GM12878 (cell line): ENCODE results near the gene NXPH1. TPM values are rescaled to one million over a fixed set of nuclear protein-coding genes. Genes with fewer than 3 reads are reported as not detected.

ENCODE experiments used
- ATAC-seq: fragments of 200-7000 bp; cut with Tn5 transposase; 3 replicates; pipeline ENCODE4 v1.9.1; 2020; ENCODE audit warnings: mild to moderate bottlenecking, moderate library complexity
- BruUV-seq: library from RNA; stranded (reverse); fragments of 400-500 nt; replicated peaks from 2 replicates; lab custom pipeline; 2021; lab: Mats Ljungman, UMichigan
- CTCF ChIA-PET: fragments of 300-600 bp; sonication (Branson Sonifier 250); formaldehyde crosslinking; extraction: SDS; loops from one replicate; lab custom pipeline; 2021; ENCODE audit warnings: inconsistent platforms; lab: Yijun Ruan, JAX
- POLR2A ChIA-PET: fragments of 350-600 bp; formaldehyde crosslinking; extraction: SDS; loops from one replicate; lab custom pipeline; 2021; ENCODE audit warnings: inconsistent platforms; lab: Charles Lee
- RAD21 ChIA-PET: fragments of 300-600 bp; sonication (Branson Sonifier 250); formaldehyde crosslinking; loops from one replicate; lab custom pipeline; 2023; ENCODE audit warnings: antibody characterized with exemption; ENCODE audit not compliant: unreplicated experiment; lab: Charles Lee
- SMC1A ChIA-PET: fragments of 300-600 bp; sonication (Branson Sonifier 250); formaldehyde crosslinking; loops from one replicate; lab custom pipeline; 2023; ENCODE audit not compliant: unreplicated experiment, uncharacterized antibody; lab: Charles Lee
- DNase-seq: peaks from one replicate; pipeline ENCODE4 v3.0.0-alpha.2; 2011; ENCODE audit warnings: low read depth, low spot score
- FAIRE-seq: peaks from 3 replicates; lab custom pipeline; 2011; peaks lifted over from hg19 to GRCh38; lab: Jason Lieb, UNC
- H2AFZ ChIP-seq: 2 replicates; pipeline ENCODE4 v1.6.0; 2011; ENCODE audit warnings: low read depth, low read length, control low read depth; ENCODE audit not compliant: control insufficient read depth
- H3K27ac ChIP-seq: 2 replicates; pipeline ENCODE4 v1.5.1; 2011; ENCODE audit warnings: control low read depth; ENCODE audit not compliant: control insufficient read depth, insufficient read depth
- H3K27me3 ChIP-seq, 2 experiments: replicated peaks in 1 of 2; 2 replicates each; pipeline versions ENCODE4 v1.6.0 to v1.6.1; 2011; ENCODE audit warnings: low read length in 1 of 2; ENCODE audit not compliant: control insufficient read depth in 2 of 2, insufficient read depth in 2 of 2
- H3K36me3 ChIP-seq, 2 experiments: 2 replicates each; pipeline ENCODE4 v1.5.1; 2011; ENCODE audit warnings: low read length in 1 of 2; ENCODE audit not compliant: control insufficient read depth in 2 of 2, insufficient read depth in 2 of 2
- H3K4me1 ChIP-seq: 2 replicates; pipeline ENCODE4 v1.6.1; 2011; ENCODE audit warnings: mild to moderate bottlenecking, low read length, moderate library complexity, mixed read lengths; ENCODE audit not compliant: control insufficient read depth, insufficient read depth
- H3K4me2 ChIP-seq: 2 replicates; pipeline ENCODE4 v1.6.0; 2011; ENCODE audit warnings: control low read depth; ENCODE audit not compliant: control insufficient read depth, insufficient read depth
- H3K4me3 ChIP-seq: fragments of 200-600 bp; sonication (generic); 2 replicates; pipeline ENCODE4 v1.5.1; 2016
- H3K79me2 ChIP-seq: 2 replicates; pipeline ENCODE4 v1.6.0; 2011; ENCODE audit warnings: low read length; ENCODE audit not compliant: control insufficient read depth, insufficient read depth
- H3K9ac ChIP-seq: 2 replicates; pipeline ENCODE4 v1.8.0; 2011; ENCODE audit warnings: low read length, control low read depth, mixed read lengths; ENCODE audit not compliant: control insufficient read depth, insufficient read depth
- H3K9me3 ChIP-seq: replicated peaks from 3 replicates; pipeline ENCODE4 v1.5.1; 2011; ENCODE audit warnings: mild to moderate bottlenecking, low read length; ENCODE audit not compliant: control insufficient read depth, insufficient read depth
- H4K20me1 ChIP-seq: 2 replicates; pipeline ENCODE4 v1.6.0; 2011; ENCODE audit not compliant: control insufficient read depth, insufficient read depth
- CHD1 ChIP-seq: IDR thresholded peaks from 2 replicates; pipeline ENCODE4 v1.6.1; 2012; ENCODE audit warnings: low read depth, low read length, improper control_type of control experiment
- FOS ChIP-seq: IDR thresholded peaks from 3 replicates; pipeline ENCODE4 v1.6.1; 2011; ENCODE audit warnings: borderline replicate concordance; ENCODE audit not compliant: insufficient read length; ENCODE audit errors: extremely low read depth
- HSF1 ChIP-seq: fragments of 150-350 bp; IDR thresholded peaks from 2 replicates; pipeline ENCODE4 v1.6.1; 2014; ENCODE audit warnings: mild to moderate bottlenecking, low read depth, low read length
- JUNB ChIP-seq: IDR thresholded peaks from 2 replicates; pipeline ENCODE4 v1.6.1; 2016; ENCODE audit warnings: antibody characterized with exemption, mild to moderate bottlenecking
- MAX ChIP-seq: IDR thresholded peaks from 2 replicates; pipeline ENCODE4 v1.6.1; 2012; ENCODE audit warnings: low read depth, low read length, improper control_type of control experiment
- NFYB ChIP-seq: IDR thresholded peaks from 2 replicates; pipeline ENCODE4 v1.6.1; 2011; ENCODE audit warnings: low read depth, mild to moderate bottlenecking, low read length, improper control_type of control experiment, moderate library complexity; ENCODE audit not compliant: insufficient read depth
- NR2C1 ChIP-seq: fragments of 450-650 bp; IDR thresholded peaks from 2 replicates; pipeline ENCODE4 v1.6.1; 2017; ENCODE audit warnings: antibody characterized with exemption, mild to moderate bottlenecking, moderate library complexity
- PAX8 ChIP-seq: fragments of 450-650 bp; IDR thresholded peaks from 2 replicates; pipeline ENCODE4 v1.6.1; 2017; ENCODE audit warnings: mild to moderate bottlenecking, moderate library complexity
- RELA ChIP-seq: fragments of 450-650 bp; IDR thresholded peaks from 2 replicates; pipeline ENCODE4 v1.8.0; 2014; ENCODE audit warnings: borderline replicate concordance; ENCODE audit not compliant: partially characterized antibody
- SKIL ChIP-seq: fragments of 450-650 bp; IDR thresholded peaks from 2 replicates; pipeline ENCODE4 v1.6.1; 2017; ENCODE audit warnings: mild to moderate bottlenecking, low read depth, inconsistent platforms; ENCODE audit not compliant: poor library complexity, severe bottlenecking
- SMARCA5 ChIP-seq: fragments of 450-650 bp; IDR thresholded peaks from 2 replicates; pipeline ENCODE4 v1.6.1; 2017; ENCODE audit warnings: mild to moderate bottlenecking
- SUPT20H ChIP-seq: IDR thresholded peaks from 2 replicates; pipeline ENCODE4 v1.6.1; 2011; ENCODE audit warnings: low read depth, mild to moderate bottlenecking, low read length, moderate library complexity, borderline replicate concordance; ENCODE audit not compliant: control insufficient read depth
- TCF7 ChIP-seq: IDR thresholded peaks from 2 replicates; pipeline ENCODE4 v1.6.1; 2014; ENCODE audit warnings: antibody characterized with exemption, borderline replicate concordance
- ZNF592 ChIP-seq: fragments of 450-650 bp; IDR thresholded peaks from 2 replicates; pipeline ENCODE4 v1.6.1; 2017; ENCODE audit warnings: mild to moderate bottlenecking, moderate library complexity
- WGBS: methylation state at CpG from one replicate; pipeline ENCODE4 v1.1.6; 2016; ENCODE audit warnings: low lambda C conversion rate; ENCODE audit not compliant: insufficient replicate concordance, insufficient coverage; ENCODE audit errors: missing lambda C conversion rate; 5-methylcytosine and 5-hydroxymethylcytosine counted together
- in situ Hi-C: fragments of 300-500 bp; cut with MboI; formaldehyde crosslinking; loops from 9 replicates; pipeline ENCODE4 v1.14.3; 2018; ENCODE audit warnings: mixed read lengths
- intact Hi-C: fragments of 100-400 bp; cut with micrococcal nuclease; formaldehyde crosslinking; loops from one replicate; pipeline ENCODE4 v1.14.2; 2022; ENCODE audit not compliant: unreplicated experiment
- polyA plus RNA-seq, 11 experiments: library from polyadenylated mRNA; depleted of rRNA in 4 of 11; unstranded in 6 of 11; stranded (reverse) in 5 of 11; fragments of >200 nt; fragmentation: Nextera tagmentation in 4 of 11; fragmentation: Illumina TruSeq in 1 of 11; extraction: Ambion mirVana in 4 of 11; extraction: Trizol in 1 of 11; gene quantifications; 1 replicate in 1 of 11; 2 replicates in 10 of 11; pipeline versions ENCODE4 v1.2.1 to v1.2.3, GENCODE V29; 2011 to 2016; ENCODE audit warnings: inconsistent platforms in 2 of 11, missing spikeins in 2 of 11, low read depth in 1 of 11
- total RNA-seq, 4 experiments: library from RNA; depleted of rRNA in 3 of 4; stranded (reverse); fragments of >200 nt in 3 of 4; fragmentation: Illumina TruSeq in 1 of 4; extraction: Trizol in 1 of 4; gene quantifications; 2 replicates each; pipeline versions ENCODE4 v1.2.1 to v1.2.3, GENCODE V29; 2013 to 2021

The NXPH1 gene
- total and polyA plus RNA-seq, 10 of the 15 experiments (the other 5 are each of a cell fraction or from before 2014, with no cell fraction given), result 0.06 to 0.34 TPM; not detected in 8

GRCh38 chr7:8699875-8700624, 266.6 kb downstream of the NXPH1 start:
- POLR2A ChIA-PET, result no interaction called here
- Histone ChIP-seq H3K9me3 (no peaks in the 10 kb centered on the region), H3K36me3 (no peaks in the 10 kb centered on the region), H3K4me3 (no peak overlapping the region), H4K20me1 (no peaks in the 10 kb centered on the region), H2AFZ (no peak overlapping the region), H3K9ac (no peak overlapping the region), H3K4me1 (no peaks in the 10 kb centered on the region), H3K4me2 (no peak overlapping the region), H3K79me2 (no peaks in the 10 kb centered on the region), H3K27ac (no peak overlapping the region), H3K27me3 (no peaks in the 10 kb centered on the region; a peak in 1 of 4 replicates)
- intact Hi-C loops, result no loop called here
- DNase-seq (no peak), FAIRE-seq (no peak), ATAC-seq (no peak)
- WGBS, result 0% methylated on average over 3 of the region's 3 CpGs
- no TSS peak for BruUV-seq
- CTCF ChIA-PET, result no interaction called here
- in situ Hi-C loops, result no loop called here
- SMC1A ChIA-PET, result no interaction called here
- RAD21 ChIA-PET, result no interaction called here
- TF ChIP-seq JUNB, result no peak
- TF ChIP-seq FOS, result no peak
- TF ChIP-seq SMARCA5, result no peak
- no peak for TF ChIP-seq HSF1
- TF ChIP-seq SKIL, result no peak
- TF ChIP-seq NR2C1, result no peak
- no peak for TF ChIP-seq NFYB
- TF ChIP-seq TCF7, result no peak
- no peak for TF ChIP-seq ZNF592
- no peak for TF ChIP-seq PAX8
- TF ChIP-seq RELA, result no peak
- TF ChIP-seq SUPT20H, result no peak
- TF ChIP-seq MAX, result no peak
- no peak for TF ChIP-seq CHD1
